Stimulated activated naive CD4-positive, alpha-beta T cell (primary cell): ENCODE results near the gene ALDH3A2.
"Not testable (repeated sequence)": the region's sequence is repeated elsewhere in the genome, so short reads cannot be mapped to it uniquely, and the experiment has no call there.

Experiments used
- DNase-seq, 6 experiments: peaks; one replicate each; lab custom pipeline; 2025; lab: John Stamatoyannopoulos, UW

The ALDH3A2 gene

GRCh38 chr17:19651451-19652238 is 3.1 kb downstream of the ALDH3A2 start:
- DNase-seq: no peak

- no peak for DNase-seq
These were observed 4.0 kb downstream of the ALDH3A2 start for GRCh38 chr17:19652595-19652994.

- no peak for DNase-seq
These were observed 5.9 kb downstream of the ALDH3A2 start for GRCh38 chr17:19654342-19654886.

GRCh38 chr17:19654896-19655295 is 6.3 kb downstream of the ALDH3A2 start:
- DNase-seq: no peak

DNA sequence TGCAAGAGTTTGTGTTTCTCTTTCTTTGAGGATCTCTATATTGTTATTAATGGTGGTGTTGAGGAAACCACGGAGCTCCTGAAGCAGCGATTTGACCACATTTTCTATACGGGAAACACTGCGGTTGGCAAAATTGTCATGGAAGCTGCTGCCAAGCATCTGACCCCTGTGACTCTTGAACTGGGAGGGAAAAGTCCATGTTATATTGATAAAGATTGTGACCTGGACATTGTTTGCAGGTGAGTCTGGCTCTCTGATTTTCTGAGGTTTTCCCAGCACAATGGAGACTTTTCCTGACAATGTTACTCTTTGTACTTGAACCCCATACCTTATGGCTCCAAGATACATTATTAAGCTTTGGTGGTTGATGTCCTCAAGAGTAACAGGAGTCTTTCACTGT is 7.8 kb downstream of the ALDH3A2 start:
- no peak for DNase-seq

GRCh38 chr17:19656851-19657581 is 8.5 kb downstream of the ALDH3A2 start:
- no peak for DNase-seq

GRCh38 chr17:19659366-19660177 is 11.0 kb downstream of the ALDH3A2 start:
- DNase-seq: no peak

GRCh38 chr17:19660219-19660870 is 11.8 kb downstream of the ALDH3A2 start:
- DNase-seq: no peak

DNA sequence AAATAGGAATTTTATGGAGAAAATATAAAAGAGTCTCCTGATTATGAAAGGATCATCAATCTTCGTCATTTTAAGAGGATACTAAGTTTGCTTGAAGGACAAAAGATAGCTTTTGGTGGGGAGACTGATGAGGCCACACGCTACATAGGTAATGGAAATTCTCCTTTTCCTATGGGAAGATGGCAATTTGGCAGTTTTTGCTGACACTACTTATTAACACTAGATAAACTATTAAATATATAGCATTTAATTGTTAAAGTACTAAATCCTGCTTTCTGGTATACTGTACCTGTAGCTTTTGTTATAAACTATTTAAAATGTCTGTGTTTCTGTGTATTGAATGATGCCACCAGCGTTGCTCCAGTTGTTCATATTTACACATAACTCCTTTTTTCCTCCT is 12.6 kb downstream of the ALDH3A2 start:
- DNase-seq: no peak

DNA sequence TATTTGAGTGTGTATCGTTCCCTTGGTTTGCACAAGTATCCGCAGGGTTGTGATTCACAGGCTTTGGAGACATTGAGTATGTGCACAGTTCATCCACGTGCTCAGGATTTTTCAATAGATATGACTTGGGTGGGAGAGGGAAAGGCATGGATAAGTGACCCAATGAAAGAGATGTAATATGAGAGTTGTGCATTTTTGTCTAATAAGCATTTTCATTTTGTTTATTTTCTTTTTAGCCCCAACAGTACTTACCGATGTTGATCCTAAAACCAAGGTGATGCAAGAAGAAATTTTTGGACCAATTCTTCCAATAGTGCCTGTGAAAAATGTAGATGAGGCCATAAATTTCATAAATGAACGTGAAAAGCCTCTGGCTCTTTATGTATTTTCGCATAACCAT is 14.5 kb downstream of the ALDH3A2 start:
- no peak for DNase-seq

- DNase-seq: no peak
These were observed 15.7 kb downstream of the ALDH3A2 start for GRCh38 chr17:19664136-19664820.

DNA sequence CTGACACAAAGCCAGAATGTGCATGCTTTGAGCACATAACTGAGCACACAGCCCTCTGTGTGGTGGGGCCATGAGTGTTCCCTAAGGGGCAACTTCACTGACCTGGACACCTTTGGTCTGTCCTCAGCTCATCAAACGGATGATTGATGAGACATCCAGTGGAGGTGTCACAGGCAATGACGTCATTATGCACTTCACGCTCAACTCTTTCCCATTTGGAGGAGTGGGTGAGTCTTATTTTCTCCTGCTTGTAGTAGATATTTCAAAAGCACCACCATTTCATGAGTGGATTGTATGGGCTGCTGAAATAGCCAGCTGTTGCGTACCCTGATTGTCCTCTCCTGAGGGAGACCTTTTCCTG is 16.2 kb downstream of the ALDH3A2 start:
- DNase-seq: no peak

DNA sequence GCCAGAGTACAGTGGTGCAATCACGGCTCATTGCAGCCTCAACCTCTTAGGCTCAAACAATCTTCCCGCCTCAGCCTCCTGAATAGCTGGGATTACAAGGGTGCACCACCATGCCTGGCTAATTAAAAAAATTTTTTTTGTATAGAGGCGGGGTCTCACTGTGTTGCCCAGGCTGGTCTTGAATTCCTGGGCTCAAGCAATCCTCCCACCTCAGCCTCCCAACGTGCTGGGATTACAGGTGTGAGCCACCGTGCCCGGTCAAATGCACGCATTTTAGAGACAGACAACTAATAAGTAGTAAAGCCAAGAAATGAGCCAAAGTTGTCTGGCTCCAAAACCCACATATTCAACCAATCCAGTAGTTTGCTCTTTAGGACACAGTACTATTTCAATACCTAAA is 21.1 kb downstream of the ALDH3A2 start:
- DNase-seq: not testable (repeated sequence)

GRCh38 chr17:19670908-19671307 is 22.4 kb downstream of the ALDH3A2 start:
- no peak for DNase-seq

DNA sequence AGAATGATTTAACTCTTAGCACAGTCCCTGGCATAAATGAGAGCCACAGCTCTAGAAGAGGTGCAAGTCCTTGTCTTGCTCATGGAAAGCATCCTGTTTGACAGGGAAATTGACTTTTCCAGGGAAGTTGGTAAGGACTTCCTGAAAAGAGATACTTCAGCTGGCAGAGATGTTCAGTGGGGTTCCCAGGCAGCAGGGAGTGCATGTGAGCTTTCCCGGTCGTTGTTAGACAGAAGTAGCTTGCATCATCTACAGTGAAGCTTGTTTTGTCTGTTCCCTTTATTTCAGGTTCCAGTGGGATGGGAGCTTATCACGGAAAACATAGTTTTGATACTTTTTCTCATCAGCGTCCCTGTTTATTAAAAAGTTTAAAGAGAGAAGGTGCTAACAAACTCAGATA is 22.9 kb downstream of the ALDH3A2 start:
- DNase-seq: no peak

- no peak for DNase-seq
These were observed 23.6 kb downstream of the ALDH3A2 start for GRCh38 chr17:19672009-19672750.

DNA sequence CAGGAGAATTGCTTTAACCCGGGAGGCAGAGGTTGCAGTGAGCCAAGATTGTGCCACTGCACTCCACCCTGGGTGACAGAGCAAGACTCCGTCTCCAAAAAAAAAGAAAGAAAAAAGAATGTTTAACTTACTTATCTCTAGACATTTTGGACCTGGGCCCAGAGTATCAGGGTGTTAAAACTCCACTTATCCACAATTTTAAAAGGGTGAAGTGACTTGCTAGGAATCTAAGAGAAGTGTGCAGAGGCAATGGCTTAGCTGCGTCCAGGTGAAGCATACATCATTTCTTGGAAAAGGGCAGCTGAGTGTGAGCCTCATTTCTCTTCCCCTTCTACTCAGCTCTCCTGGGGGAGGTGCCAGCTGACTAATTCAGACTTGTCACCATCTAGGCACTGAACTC is 25.1 kb downstream of the ALDH3A2 start:
- no peak for DNase-seq

DNA sequence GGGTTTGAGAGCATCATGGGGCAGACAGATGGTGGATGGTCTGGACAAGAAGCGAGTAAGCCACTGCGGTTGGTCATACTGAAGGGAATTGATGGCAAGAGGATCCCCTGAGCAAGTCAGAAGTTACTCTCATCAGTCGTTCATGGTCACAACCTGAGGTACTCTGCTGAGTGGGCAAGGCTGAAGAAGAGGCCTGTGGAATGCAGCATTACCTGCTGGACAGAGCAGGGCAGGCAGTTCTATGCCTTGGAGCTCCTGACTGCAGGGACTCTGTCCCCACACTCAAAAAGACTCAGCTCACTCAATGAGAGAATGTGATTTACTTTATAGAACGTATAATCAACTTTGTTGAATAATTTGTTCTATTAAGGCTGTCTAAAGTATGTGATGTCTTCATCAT is 28.3 kb downstream of the ALDH3A2 start:
- no peak for DNase-seq

GRCh38 chr17:19677736-19678379 is 29.3 kb downstream of the ALDH3A2 start:
- no peak for DNase-seq
